DMS53 treated with DMSO at 0.1 percent for 48 hours (cell line): ENCODE data around the gene MPLKIP.
A peak's percentile ranks its signal among the peaks of the same experiment; 100 is the strongest.
"Not testable (repeated sequence)": the region's sequence is repeated elsewhere in the genome, so short reads cannot be mapped to it uniquely, and the experiment has no call there.

Experiments
- DNase-seq: peaks from one replicate; lab custom pipeline; 2025; ENCODE audit not compliant: unreplicated experiment; lab: John Stamatoyannopoulos, UW

Gene MPLKIP

DNA sequence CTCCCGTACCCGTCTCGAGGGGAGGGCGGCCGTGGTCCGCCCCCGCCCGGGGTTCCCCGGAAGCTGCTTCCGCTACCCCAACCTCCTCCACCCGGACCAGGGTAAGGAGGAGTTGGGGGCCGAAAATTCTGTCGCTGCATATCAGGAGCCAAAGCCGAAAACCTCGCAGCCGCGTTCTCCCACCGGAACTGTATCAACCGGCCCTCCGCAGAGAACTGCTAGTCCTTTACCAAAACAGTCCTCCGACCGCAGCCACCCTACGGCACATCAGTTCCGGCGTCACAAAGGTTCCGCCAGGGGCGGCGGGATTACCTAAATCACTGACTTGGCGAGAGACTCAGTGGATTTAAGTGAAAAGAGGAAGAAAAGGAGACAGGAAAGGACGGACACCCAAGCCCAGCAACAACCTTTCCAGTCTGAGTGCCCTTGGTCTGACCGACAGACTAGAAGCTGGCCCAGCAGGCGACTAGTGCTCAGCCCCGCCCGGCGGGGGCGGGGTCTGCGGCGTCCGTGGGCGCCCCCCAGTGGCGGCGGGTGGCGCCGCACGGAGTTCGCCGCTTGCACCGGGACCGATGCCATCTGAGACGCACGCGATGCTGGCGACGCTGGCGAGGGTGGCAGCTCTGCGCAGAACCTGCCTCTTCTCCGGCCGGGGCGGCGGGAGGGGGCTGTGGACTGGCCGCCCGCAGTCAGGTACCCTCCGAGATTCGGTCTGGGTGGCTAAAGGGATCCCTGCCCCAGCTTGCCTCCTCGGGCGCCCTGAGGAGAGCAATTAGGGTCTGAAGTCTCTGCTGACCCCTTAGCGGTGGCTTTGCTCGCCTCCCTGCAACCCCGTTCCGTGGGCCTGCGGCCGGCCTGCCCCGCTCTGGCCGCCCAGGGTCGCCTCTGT lies at the start of gene MPLKIP, which contains the start of gene SUGCT:
MPLKIP (minus strand) TSS at position 195 of the 889 bp plus-strand sequence; CDS start at position 140, 55 bp downstream.
SUGCT (plus strand) TSS at position 578 of the 889 bp plus-strand sequence.
- DNase-seq, result peak; percentile 66

DNA sequence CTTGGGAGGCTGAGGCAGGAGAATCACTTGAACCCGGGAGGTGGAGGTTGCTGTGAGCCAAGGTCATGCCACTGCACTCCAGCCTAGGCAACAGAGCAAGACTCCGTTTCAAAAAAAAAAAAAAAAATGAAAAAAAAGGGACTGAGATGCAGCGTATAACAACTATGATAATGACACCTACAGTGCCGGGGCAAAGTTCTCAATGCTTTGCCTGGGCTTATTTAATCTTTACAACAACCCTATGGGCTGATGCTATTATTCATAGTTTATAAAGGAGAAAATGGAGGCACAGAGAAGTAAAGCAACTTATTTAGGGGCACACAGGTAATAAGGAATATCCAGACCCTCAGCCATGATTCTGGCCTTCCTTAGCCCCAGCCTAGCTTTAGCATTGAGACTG lies 48.0 kb upstream of the MPLKIP start:
- no peak for DNase-seq

DNA sequence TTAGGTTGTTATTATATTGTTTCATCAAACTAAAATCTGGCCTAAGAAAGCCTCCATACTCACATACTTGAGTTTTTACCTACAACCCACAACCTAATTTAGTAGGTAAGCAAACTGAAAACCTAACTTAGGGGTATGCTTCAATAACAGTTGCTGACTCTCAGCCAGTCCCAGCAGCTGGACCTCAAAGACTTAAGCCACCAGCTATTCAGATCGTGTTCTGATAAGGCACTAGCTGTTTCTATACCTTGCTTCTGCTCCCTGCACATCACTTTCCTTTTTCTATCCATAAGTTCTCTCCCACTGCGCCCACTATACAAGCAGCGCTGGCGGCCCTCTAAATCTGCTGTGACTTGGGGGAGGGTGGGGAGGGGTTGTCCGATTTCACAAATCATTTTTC lies 42.6 kb upstream of the MPLKIP start:
- DNase-seq, result no peak

DNA sequence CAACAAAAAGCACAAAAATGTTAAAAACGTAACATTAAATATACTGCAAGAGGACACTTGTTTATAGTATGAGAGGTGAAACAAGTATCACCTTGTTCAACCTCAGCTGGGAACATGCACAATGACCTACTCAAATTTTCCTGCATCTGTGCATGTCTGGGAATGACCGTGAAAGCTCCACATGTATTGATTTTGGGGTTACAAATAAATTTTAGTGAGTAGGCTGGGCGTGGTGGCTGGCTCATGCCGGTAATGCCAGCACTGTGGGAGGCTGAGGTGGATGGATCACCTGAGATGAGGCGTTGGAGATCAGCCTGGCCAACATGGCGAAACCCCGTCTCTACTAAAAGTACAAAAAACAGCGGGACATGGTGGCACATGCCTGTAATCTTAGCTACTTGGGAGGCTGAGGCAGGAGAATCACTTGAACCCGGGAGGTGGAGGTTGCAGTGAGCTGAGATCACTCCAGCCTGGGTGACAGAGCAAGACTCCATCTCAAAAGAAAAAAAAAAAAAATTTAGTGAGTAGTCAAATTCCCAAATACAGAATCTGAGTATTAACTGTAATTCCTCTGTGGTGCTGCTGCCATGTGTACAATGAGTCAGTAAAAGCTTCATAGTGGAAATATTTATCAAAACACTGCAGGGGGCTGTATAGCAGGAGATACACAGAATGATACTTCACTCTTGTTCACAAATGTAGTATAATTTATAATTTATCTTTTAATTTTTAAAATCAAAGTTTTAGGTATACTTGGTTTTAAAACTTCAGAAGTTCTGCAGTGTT lies 41.5 kb upstream of the MPLKIP start:
- DNase-seq, result no peak

DNA sequence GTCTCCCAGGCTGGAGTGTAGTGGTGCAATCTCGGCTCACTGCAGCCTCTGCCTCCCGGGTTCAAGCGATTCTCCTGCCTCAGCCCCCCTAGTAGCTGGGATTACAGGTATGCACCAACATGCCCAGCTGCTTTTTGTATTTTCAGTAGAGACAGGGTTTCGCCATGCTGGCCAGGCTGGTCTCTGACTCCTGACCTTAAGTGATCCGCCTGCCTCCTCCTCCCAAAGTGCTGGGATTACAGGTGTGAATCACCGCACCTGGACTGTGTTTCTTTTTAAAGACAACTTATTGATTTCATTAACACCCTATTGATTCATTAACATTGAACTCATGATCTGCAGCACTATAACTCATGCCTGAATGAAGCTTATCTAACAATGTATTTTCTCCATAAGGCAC lies 40.8 kb upstream of the MPLKIP start:
- DNase-seq, result not testable (repeated sequence)

DNA sequence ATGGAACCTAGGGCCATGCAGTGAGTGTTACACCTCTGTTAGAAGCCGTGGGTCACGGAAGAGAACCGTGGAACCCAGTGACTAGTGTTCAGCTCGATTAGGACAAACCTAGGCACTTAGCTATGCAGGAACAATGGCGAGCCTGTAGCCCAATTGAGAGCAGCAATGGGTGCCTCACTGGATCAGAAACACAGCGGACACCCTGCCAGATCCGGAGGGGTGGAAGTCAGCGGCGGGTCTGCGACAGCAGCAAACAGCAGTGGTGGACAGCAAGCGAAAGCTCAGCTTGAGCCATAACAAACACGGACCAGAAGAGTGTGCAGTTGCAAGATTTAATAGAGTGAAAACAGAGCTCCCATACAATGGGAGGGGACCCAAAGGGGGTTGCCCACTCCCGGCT lies 38.7 kb upstream of the MPLKIP start:
- not testable (repeated sequence) for DNase-seq

DNA sequence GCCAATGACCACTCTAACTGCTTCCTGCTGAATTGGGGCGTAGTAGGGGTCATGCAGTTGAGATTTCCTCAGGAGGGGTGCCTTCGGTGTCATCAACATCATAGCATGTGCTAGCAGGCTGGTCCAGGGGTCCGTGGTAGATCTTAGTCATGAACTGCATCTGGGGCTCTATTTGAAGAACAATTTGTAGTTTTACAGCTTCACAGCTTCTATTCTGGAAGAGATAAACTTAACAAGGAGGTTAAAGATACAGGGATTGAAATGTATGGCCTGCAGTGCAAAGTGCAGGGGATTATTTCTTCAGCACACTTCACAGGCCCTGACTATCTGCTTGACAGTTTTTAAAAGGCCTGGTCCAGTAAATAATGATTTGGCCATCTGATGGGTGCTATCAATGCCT lies 33.8 kb upstream of the MPLKIP start:
- not testable (repeated sequence) for DNase-seq

DNA sequence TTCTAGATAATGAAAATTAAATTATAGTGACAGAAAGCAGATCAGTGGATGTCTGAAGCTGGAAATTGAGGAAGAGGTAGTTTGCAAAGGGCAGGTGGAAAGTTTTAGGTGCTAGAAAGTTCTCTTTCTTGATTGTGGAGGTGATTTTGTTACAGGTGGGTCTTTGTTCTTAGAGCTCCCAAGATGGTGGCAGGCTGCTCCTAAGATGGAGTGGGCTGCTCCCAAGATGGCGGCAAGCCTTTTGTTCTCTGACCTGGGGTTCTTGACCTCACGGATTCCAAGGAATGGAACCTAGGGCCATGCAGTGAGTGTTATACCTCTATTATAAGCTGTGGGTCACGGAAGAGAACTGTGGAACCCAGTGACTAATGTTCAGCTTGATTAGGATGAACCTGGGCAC lies 32.9 kb upstream of the MPLKIP start:
- DNase-seq, result no peak

DNA sequence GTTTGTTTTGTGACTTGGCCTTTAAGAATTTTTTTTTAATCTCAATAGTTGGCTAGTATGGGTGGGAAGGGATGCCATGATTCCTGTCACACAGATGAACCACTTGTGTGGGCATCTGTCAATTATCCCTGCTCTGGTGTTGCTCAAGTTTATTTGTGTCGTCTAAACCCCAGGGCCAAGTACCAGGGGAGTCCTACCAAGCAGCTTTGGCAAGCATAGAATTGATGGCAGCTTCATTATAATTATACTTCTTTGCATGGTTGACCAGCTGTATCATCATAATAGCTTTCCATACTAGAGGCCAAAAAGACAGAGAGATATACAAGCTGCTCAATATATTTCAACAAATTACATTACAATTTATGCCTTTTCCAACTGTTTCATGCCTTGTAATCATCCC lies 30.8 kb upstream of the MPLKIP start:
- no peak for DNase-seq

DNA sequence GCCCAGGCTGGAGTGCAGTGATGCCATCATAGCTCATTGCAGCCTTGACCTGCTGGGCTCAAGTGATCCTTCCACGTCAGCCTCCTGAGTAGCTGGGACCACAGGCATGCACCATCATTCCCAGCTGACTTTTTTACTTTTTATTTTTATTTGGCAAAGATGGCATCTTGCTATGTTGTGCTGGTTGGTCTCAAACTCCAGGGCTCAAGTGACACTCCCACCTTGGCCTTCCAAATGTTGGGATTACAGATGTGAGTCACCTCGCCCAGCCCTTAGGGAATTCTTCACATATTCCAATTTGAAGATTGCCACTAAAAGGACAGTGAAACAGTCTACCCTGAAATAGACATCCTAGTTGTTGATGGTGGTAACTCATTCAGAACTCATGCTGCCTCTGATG lies 28.1 kb upstream of the MPLKIP start:
- no peak for DNase-seq

DNA sequence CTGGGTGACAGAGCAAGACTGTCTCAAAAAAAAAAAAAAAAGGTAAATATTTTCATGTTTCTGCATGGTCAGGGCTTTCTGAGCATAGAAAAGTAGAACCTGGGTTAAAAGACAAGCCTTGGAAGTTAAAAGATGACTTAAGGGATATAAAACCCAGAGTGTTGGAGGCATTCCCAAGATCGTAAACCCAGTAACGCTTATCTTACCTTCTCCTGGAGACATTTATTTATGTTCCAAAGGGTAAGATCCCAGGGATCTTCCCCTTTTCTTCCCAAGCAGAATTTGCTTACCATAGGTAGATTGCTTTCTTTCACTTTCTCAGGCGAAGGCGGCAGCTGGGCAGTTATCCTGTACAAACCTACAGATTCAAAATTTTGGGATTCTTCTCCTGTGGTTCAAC lies 22.6 kb upstream of the MPLKIP start:
- no peak for DNase-seq

DNA sequence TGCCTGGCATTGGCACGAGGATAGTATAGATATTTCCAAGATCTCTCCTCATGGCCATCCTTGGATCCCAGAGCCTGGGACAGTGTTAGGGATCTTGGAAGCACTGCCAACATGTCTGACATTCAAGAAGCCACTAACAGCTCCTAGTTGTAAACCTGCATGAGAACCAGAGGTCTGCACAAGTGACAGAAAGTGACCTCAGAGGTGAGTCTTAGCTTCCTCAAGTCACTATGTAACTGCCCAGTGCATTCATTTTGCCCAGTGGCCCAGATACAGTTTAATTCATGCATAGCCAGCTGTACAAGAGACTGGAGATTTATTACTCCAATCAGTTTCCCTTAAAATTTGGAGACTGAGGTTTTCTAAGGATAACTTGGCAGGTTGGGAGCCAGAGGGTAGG lies 17.1 kb upstream of the MPLKIP start:
- no peak for DNase-seq

DNA sequence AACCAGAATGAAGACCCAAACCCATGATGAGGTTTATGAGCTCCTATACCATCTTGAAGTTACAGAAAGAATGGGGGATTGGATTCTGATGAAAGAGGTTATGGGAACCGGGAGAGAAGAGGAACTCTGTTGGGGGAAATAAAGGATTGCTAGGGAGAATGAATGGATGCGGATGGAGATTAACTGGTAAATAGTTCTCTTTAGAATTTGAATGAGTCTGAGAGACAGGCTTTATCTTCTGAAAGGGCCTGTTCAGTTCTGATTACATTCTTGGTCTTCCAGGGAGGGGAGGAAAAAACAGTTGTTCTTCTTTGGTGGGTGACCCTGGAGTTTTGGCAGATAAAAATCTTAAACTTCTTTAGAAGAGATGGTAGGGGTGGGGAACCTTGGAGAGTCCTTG lies 14.2 kb upstream of the MPLKIP start:
- no peak for DNase-seq

DNA sequence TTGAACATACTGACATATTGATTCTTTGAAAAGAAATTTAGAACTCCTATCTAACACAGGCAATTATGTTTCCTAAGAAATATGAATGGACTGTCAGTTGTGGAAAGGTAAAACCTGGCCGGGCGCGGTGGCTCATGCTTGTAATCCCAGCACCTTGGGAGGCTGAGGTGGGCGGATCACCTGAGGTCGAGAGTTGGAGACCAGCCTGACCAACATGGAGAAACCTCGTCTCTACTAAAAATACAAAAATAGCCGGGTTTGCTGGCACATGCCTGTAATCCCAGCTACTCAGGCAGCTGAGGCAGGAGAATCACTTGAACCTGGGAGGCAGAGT lies 13.8 kb upstream of the MPLKIP start:
- DNase-seq, result not testable (repeated sequence)

DNA sequence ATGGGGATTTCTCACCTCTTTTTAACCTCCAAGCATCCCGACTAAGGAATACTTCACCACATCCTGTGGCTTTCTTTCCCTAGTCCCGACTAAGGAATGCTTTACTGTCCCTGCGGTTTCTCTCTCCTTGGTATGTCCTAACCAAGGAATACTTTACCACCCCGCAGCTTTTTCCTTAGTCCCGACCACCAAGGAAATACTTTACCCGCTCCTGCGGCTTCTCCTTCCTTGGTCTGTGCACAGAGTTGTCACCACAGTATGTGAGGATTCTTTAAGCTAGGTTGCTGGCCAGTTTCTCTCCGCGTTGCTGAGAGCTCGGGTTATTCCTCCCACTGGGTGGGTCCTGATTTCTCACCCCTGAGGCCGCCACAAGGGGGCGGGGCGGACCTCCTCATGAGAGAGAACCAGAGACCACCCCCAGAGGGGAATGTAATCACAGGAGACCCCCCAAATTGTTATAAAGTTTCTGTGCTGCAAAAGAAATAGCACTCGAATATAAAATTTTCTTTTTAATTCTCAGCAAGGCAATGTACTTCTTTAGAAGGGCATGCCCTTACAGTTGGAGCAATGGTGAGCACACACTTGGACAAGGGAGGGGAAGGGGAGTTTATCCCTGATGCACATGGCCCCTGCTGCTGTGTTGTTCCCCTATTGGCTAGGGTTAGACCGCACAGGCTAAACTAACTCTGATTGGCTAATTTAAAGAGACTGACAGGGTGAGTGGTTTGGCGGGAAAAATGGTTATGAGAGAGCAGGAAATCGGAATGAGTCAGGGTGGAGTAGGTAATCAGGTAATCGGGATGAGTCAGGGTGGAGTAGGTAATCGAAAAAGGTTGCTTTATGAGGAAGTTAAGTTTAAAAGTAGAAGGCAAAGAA lies 13.2 kb upstream of the MPLKIP start:
- no peak for DNase-seq

DNA sequence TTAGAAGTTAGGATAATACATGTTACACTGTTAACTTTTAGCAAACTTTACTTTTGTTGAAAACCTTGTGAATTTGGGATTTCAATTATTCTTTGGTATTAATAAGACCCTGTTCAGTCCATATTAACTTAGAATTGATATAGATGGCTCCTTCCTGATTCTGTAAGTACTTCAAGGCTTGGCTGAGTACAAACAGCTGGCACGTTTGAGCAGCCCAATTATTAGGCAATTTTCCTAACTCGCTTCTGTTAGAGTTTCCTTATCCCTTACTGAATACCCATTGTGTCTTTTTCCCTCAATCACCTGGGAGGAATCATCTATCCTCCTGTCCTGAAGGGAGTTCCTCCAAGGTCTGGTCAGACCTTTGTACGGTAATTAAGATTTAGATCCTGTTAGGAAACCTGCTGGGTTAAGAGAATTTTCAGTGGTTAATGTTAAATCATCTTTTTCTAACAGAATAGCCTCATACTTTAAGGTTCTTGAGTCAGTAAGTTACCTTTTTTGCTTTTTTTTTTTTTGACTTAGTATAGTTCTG lies 11.2 kb upstream of the MPLKIP start:
- not testable (repeated sequence) for DNase-seq

DNA sequence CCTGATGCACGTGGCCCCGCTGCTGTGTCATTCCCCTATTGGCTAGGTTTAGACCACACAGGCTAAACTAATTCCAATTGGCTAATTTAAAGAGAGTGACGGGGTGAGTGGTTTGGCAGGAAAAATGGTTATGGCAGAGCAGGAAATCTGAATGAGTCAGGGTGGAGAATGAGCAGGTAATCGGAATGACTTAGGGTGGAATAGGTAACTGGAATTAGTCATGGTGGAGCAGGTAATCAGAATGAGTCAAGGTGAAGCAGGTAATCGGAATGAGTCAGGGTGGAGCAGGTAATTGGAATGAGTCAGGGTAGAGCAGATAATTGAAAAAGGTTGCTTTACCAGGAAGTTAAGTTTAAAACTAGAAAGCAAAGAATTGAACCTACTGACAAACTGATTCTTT lies 7.5 kb upstream of the MPLKIP start:
- not testable (repeated sequence) for DNase-seq

DNA sequence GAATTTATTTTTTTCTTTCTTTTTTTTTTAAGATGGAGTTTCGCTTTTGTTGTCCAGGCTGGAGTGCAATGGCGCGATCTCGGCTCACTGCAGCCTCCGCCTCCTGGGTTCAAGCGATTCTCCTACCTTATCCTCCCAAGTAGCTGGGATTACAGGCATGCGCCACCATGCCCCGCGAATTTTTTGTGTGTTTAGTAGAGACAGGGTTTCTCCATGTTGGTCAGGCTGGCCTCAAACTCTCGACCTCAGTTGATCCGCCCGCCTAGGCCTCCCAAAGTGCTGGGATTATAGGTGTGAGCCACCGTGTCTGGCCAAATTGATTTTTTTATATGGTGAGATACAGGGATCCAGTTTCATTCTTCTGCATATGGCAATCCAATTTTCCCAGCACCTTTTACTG lies 5.5 kb upstream of the MPLKIP start:
- not testable (repeated sequence) for DNase-seq

DNA sequence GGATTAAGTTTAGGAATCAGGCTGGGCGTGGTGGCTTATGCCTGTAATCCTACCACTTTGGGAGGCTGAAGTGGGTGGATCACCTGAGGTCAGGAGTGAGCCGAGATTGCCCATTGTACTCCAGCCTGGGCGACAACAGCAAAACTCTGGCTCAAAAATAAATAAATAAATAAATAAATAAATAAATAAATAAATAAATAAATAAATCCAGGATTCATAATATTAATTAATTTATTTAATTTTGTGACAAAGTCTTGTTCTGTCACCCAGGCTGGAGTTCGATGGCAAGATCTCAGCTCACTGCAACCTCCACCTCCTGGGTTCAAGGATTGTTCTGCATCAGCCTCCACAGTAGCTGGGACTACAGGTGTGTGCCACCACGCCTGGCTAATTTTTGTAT lies 4.6 kb upstream of the MPLKIP start:
- DNase-seq, result no peak

DNA sequence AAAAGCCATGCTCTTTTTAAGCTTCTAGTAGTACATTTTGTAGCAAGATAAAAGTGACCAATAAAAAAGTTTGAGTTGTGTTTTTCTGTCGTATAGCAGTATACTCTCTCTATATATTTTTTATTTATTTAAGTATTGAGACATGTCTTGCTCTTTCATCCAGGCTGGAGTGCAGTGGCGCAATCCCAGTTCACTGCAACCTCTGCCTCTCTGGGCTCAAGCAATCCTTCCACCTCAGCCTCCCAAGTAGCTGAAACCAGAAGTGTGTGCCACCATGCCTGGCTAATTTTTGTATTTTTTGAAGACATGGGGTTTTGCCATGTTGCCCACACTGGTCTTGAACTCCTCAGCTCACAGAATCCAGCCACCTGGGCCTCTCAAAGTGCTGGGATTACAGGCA lies 3.1 kb upstream of the MPLKIP start:
- no peak for DNase-seq

DNA sequence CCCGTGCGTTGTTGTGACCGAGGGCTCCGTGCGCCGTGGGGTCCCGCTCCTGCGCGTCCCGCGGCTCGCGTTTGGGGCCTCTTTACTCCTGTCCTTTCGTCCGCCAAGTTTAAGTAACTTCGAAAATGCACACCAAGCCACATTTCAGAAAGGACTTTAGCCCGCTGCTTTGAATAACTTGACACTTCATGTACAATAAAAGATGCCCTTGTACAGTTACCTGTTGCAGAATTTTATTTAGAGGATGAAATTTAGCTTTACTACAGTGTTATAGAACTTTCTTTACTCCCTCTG lies 842 bp upstream of the MPLKIP start:
- no peak for DNase-seq
